Left hindlimb (tissue), 1 donor: Measurements from ENCODE around the gene B3GNT7.
A peak's percentile ranks its signal among the peaks of the same experiment; 100 is the strongest.
"Not testable (repeated sequence)": the region's sequence is repeated elsewhere in the genome, so short reads cannot be mapped to it uniquely, and the experiment has no call there.

Source experiments
- DNase-seq: peaks from one replicate; pipeline ENCODE4 v3.0.0-alpha.2; 2018

B3GNT7 gene

GRCh38 chr2:231395188-231396057, at the start of gene B3GNT7:
Gene B3GNT7 (plus strand): TSS chr2:231395710. CDS start chr2:231395804, 94 bp downstream.
- peak; percentile 51 for DNase-seq

- no peak for DNase-seq
These were observed 48.4 kb upstream of the B3GNT7 start for GRCh38 chr2:231347081-231347480.

- DNase-seq, result no peak
These were observed 47.9 kb upstream of the B3GNT7 start for GRCh38 chr2:231347638-231348037.

GRCh38 chr2:231348173-231348572, 47.3 kb upstream of the B3GNT7 start:
- no peak for DNase-seq

GRCh38 chr2:231348704-231349373, 46.7 kb upstream of the B3GNT7 start:
- DNase-seq, result no peak

- DNase-seq, result not testable (repeated sequence)
These were observed 46.2 kb upstream of the B3GNT7 start for GRCh38 chr2:231349374-231349735.

GRCh38 chr2:231351648-231352047, 43.9 kb upstream of the B3GNT7 start:
- no peak for DNase-seq

GRCh38 chr2:231353469-231353868, 42.0 kb upstream of the B3GNT7 start:
- DNase-seq, result no peak

- DNase-seq, result no peak
These were observed 39.7 kb upstream of the B3GNT7 start for GRCh38 chr2:231355508-231356465.

GRCh38 chr2:231356466-231356844, 39.1 kb upstream of the B3GNT7 start:
- no peak for DNase-seq

- DNase-seq, result no peak
These were observed 38.5 kb upstream of the B3GNT7 start for GRCh38 chr2:231357048-231357447.

GRCh38 chr2:231357931-231358330, 37.6 kb upstream of the B3GNT7 start:
- DNase-seq, result no peak

- DNase-seq, result no peak
These were observed 36.1 kb upstream of the B3GNT7 start for GRCh38 chr2:231359441-231359840.

- DNase-seq, result no peak
These were observed 35.6 kb upstream of the B3GNT7 start for GRCh38 chr2:231359948-231360347.

- no peak for DNase-seq
These were observed 35.1 kb upstream of the B3GNT7 start for GRCh38 chr2:231360401-231360800.

- no peak for DNase-seq
These were observed 34.6 kb upstream of the B3GNT7 start for GRCh38 chr2:231360881-231361371.

- DNase-seq, result no peak
These were observed 33.6 kb upstream of the B3GNT7 start for GRCh38 chr2:231361701-231362554.

- no peak for DNase-seq
These were observed 32.8 kb upstream of the B3GNT7 start for GRCh38 chr2:231362555-231363184.

GRCh38 chr2:231364061-231364460, 31.4 kb upstream of the B3GNT7 start:
- DNase-seq, result no peak

GRCh38 chr2:231364961-231365810, 30.3 kb upstream of the B3GNT7 start:
- DNase-seq, result peak; percentile 64
